ENCODE data around the gene TNFAIP3.
A peak's percentile ranks its signal among the peaks of the same experiment; 100 is the strongest.

TNFAIP3 gene

DNA sequence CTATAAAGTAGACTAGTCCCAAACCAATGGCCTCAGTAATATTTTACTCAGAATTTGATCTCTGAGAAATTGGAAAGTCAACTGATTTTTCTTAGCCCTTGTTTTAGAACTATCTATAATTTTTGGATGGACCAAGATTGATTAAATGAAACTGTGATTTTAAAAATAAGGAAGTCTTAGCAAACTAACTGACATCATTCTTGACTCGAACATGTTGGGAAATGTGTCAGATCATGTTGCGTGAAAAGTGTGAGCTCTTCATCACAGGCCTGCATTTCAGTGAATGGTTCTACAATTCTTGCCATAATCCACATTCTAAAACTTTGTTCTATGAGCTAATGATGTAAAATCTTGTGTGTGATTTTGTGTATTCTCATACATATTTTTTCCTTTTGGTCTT, 11.0 kb downstream of the TNFAIP3 start:
- H3K4me3 ChIP-seq (ENCODE audit: low read length): no peak overlapping the region
- TF ChIP-seq, protein P1, sequence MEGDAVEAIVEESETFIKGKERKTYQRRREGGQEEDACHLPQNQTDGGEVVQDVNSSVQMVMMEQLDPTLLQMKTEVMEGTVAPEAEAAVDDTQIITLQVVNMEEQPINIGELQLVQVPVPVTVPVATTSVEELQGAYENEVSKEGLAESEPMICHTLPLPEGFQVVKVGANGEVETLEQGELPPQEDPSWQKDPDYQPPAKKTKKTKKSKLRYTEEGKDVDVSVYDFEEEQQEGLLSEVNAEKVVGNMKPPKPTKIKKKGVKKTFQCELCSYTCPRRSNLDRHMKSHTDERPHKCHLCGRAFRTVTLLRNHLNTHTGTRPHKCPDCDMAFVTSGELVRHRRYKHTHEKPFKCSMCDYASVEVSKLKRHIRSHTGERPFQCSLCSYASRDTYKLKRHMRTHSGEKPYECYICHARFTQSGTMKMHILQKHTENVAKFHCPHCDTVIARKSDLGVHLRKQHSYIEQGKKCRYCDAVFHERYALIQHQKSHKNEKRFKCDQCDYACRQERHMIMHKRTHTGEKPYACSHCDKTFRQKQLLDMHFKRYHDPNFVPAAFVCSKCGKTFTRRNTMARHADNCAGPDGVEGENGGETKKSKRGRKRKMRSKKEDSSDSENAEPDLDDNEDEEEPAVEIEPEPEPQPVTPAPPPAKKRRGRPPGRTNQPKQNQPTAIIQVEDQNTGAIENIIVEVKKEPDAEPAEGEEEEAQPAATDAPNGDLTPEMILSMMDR (conservative IDR thresholded peaks at IDR 0.05; ENCODE audit: low read depth, low read length): no peak
- no peak for DNase-seq (ENCODE audit: low read depth)

DNA sequence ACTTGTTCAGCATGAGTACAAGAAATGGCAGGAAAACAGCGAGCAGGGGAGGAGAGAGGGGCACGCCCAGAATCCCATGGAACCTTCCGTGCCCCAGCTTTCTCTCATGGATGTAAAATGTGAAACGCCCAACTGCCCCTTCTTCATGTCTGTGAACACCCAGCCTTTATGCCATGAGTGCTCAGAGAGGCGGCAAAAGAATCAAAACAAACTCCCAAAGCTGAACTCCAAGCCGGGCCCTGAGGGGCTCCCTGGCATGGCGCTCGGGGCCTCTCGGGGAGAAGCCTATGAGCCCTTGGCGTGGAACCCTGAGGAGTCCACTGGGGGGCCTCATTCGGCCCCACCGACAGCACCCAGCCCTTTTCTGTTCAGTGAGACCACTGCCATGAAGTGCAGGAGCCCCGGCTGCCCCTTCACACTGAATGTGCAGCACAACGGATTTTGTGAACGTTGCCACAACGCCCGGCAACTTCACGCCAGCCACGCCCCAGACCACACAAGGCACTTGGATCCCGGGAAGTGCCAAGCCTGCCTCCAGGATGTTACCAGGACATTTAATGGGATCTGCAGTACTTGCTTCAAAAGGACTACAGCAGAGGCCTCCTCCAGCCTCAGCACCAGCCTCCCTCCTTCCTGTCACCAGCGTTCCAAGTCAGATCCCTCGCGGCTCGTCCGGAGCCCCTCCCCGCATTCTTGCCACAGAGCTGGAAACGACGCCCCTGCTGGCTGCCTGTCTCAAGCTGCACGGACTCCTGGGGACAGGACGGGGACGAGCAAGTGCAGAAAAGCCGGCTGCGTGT, 11.6 kb downstream of the TNFAIP3 start:
- TF ChIP-seq, protein P1 (conservative IDR thresholded peaks at IDR 0.05; ENCODE audit: low read depth, low read length): peak; percentile 25
- DNase-seq (ENCODE audit: low read depth): no peak
- H3K4me3 ChIP-seq (ENCODE audit: low read length): no peak overlapping the region

- no peak overlapping the region for H3K4me3 ChIP-seq (ENCODE audit: low read length)
- TF ChIP-seq, protein P1 (conservative IDR thresholded peaks at IDR 0.05; ENCODE audit: low read depth, low read length): no peak
- DNase-seq (ENCODE audit: low read depth): no peak
Measured at GRCh38 chr6:137879299-137879698, 12.2 kb downstream of the TNFAIP3 start.

DNA sequence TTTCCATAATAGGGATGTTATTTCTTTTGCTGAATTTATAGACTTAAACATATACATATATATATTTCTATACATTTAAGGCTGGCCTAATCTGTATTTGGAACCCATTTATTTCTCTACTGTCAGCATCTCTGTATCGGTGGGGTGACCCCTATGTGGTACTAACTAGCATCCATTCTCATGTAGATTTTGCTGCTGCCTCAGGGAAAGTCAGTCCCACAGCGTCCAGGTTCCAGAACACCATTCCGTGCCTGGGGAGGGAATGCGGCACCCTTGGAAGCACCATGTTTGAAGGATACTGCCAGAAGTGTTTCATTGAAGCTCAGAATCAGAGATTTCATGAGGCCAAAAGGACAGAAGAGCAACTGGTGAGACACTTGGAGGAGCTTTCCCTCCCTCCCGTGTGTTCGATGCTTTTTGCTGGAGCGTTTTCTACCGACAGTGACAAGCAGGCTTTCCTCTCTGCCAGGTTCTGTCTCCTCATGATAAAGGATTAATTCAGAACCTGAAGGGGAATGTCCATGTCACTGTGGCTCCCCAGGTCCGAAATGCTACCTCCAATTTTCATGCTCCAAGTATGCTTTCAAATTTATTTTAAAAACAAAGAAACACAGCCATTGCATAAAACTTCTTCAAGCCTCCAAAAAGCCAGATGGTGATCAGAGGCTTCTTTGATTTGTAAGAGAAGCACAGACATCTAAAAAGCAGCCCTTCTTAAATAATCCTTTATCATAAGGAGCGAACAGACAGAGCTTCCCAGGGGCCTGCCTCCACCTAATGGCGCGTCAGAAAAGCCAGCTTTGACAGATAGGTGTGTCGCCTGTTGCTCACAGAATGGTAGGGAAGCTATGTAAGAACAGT, 13.1 kb downstream of the TNFAIP3 start:
- TF ChIP-seq, protein P1 (conservative IDR thresholded peaks at IDR 0.05; ENCODE audit: low read depth, low read length): no peak
- no peak for DNase-seq (ENCODE audit: low read depth)

DNA sequence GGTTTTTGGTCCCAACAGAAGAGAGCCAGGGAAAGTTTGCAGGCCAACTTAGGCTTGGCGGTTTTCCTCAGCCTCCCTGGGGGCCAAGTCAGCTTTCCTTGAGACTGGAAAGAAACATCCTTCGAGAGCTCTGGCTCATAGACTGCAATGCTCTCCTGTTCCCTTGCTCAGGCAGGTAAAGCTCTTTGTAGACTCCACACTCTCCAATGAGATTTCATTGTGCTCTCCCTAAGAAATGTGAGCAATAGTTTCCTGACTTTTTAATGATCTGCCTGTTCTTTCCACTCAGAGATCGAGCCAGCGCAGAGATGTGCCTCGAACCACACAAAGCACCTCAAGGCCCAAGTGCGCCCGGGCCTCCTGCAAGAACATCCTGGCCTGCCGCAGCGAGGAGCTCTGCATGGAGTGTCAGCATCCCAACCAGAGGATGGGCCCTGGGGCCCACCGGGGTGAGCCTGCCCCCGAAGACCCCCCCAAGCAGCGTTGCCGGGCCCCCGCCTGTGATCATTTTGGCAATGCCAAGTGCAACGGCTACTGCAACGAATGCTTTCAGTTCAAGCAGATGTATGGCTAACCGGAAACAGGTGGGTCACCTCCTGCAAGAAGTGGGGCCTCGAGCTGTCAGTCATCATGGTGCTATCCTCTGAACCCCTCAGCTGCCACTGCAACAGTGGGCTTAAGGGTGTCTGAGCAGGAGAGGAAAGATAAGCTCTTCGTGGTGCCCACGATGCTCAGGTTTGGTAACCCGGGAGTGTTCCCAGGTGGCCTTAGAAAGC, 13.9 kb downstream of the TNFAIP3 start:
- no peak for DNase-seq (ENCODE audit: low read depth)
- H3K4me3 ChIP-seq (ENCODE audit: low read length): no peak overlapping the region

More for the DNA sequence above, 13.1 kb downstream of the TNFAIP3 start:
- no peak overlapping the region for H3K4me3 ChIP-seq (ENCODE audit: low read length)

GRCh38 chr6:137881522-137881886, 14.4 kb downstream of the TNFAIP3 start:
- no peak for DNase-seq (ENCODE audit: low read depth)
- no peak overlapping the region for H3K4me3 ChIP-seq (ENCODE audit: low read length)
- TF ChIP-seq, protein P1 (conservative IDR thresholded peaks at IDR 0.05; ENCODE audit: low read depth, low read length): no peak

More for the DNA sequence above, 13.9 kb downstream of the TNFAIP3 start:
- TF ChIP-seq, protein P1 (conservative IDR thresholded peaks at IDR 0.05; ENCODE audit: low read depth, low read length): no peak
